SK-N-SH (cell line): Measurements from ENCODE around the gene APBA3.

Source experiments
- EP300 ChIP-seq, 2 experiments: IDR thresholded peaks; 2 replicates each; pipeline versions ENCODE4 v1.4.0 to v1.6.1; 2012; ENCODE audit warnings: borderline replicate concordance in 1 of 2, low read depth in 1 of 2, low read length in 1 of 2
- EZH2phosphoT487 ChIP-seq: fragments of 200-600 bp; sonication (generic); IDR thresholded peaks from 2 replicates; pipeline ENCODE4 v1.6.1; 2017; ENCODE audit warnings: low read depth, mixed run types, mild to moderate bottlenecking, antibody characterized with exemption, moderate library complexity, borderline replicate concordance
- FOXJ3 ChIP-seq: sonication (generic); formaldehyde crosslinking; IDR thresholded peaks from 2 replicates; pipeline ENCODE4 v1.5.1; 2020; ENCODE audit warnings: mild to moderate bottlenecking, missing genetic modification reagents
- SMC3 ChIP-seq: IDR thresholded peaks from 2 replicates; pipeline ENCODE4 v1.6.1; 2012; ENCODE audit warnings: low read depth, low read length, improper control_type of control experiment
- TF ChIP-seq, protein P1 (sequence below): fragments of 200-600 bp; sonication (generic); IDR thresholded peaks from 2 replicates; pipeline ENCODE4 v1.6.1; 2017; ENCODE audit warnings: antibody characterized with exemption, mild to moderate bottlenecking, moderate library complexity

DNA sequence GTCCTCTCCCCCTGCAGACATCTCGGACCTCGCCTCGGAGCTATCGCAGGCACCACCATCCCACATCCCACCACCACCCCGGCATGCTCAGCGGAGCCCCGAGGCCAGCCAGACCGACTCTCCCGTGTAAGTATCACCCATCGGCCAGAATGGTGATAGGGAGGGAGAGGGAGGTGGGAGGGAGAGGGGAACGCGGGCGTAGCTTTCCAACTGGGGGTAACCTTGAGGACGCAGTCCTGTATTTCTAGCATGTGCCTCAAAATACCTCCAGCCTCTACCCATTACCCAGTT, 27.2 kb downstream of the APBA3 start:
- TF ChIP-seq EP300 (IDR thresholded peaks at IDR 0.05; ENCODE audit: borderline replicate concordance in 1 of 2, low read depth in 1 of 2, low read length in 1 of 2), result no peak
- TF ChIP-seq, protein P1, sequence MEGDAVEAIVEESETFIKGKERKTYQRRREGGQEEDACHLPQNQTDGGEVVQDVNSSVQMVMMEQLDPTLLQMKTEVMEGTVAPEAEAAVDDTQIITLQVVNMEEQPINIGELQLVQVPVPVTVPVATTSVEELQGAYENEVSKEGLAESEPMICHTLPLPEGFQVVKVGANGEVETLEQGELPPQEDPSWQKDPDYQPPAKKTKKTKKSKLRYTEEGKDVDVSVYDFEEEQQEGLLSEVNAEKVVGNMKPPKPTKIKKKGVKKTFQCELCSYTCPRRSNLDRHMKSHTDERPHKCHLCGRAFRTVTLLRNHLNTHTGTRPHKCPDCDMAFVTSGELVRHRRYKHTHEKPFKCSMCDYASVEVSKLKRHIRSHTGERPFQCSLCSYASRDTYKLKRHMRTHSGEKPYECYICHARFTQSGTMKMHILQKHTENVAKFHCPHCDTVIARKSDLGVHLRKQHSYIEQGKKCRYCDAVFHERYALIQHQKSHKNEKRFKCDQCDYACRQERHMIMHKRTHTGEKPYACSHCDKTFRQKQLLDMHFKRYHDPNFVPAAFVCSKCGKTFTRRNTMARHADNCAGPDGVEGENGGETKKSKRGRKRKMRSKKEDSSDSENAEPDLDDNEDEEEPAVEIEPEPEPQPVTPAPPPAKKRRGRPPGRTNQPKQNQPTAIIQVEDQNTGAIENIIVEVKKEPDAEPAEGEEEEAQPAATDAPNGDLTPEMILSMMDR, result no peak
- TF ChIP-seq SMC3, result no peak
- TF ChIP-seq EZH2phosphoT487, result no peak
- no peak for TF ChIP-seq FOXJ3 (CRISPR knock-in tag)
